ENCODE data around the gene RAD54L.

GRCh38 chr1:46310321-46310720, 62.8 kb downstream of the RAD54L start:
- no peak for TF ChIP-seq EP300 (IDR thresholded peaks at IDR 0.05)
- TF ChIP-seq CTCF (IDR thresholded peaks at IDR 0.05), result no peak
- no peak for TF ChIP-seq POLR2A (IDR thresholded peaks at IDR 0.05)
